GM21423 (cell line): ENCODE measurements around the gene PDZRN3.

Experiments used
- ATAC-seq: cut with Tn5 transposase; IDR thresholded peaks from one replicate; pipeline ENCODE4 v1.9.1; 2021; ENCODE audit warnings: mild to moderate bottlenecking, moderate library complexity; ENCODE audit not compliant: unreplicated experiment

The PDZRN3 gene

DNA sequence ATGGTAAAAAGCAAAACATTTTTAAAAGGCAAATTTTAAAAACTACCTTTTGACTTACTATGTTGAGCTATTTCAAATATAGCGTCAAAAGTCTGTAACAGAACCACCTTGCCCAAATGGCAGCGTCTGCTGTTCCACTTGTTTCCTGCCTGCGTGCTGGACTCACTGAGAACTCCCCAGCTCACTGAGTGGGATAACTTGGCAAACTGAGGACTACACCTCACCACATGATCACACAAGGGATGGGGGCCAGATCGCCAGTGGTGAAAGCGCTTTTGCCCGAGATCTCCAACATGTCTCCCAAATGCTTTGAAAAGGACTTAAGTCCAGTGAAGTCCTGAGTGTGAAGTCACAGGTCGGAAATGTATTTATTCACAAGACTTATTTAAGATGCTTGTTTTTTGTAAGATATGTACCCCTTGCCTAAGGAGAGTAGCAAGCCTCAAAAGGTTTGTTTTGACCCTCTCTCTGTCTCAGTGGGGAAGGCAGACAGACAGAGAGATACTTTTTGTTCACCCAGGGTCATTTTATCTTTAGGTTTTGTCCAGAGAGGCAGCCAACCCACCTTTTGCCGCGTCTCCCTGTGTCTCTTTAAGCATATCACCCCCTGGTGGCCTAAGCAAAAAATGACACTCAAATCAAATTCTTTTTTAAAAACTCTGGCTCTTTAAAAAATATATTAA lies 192.6 kb downstream of the PDZRN3 start:
- ATAC-seq: no peak

DNA sequence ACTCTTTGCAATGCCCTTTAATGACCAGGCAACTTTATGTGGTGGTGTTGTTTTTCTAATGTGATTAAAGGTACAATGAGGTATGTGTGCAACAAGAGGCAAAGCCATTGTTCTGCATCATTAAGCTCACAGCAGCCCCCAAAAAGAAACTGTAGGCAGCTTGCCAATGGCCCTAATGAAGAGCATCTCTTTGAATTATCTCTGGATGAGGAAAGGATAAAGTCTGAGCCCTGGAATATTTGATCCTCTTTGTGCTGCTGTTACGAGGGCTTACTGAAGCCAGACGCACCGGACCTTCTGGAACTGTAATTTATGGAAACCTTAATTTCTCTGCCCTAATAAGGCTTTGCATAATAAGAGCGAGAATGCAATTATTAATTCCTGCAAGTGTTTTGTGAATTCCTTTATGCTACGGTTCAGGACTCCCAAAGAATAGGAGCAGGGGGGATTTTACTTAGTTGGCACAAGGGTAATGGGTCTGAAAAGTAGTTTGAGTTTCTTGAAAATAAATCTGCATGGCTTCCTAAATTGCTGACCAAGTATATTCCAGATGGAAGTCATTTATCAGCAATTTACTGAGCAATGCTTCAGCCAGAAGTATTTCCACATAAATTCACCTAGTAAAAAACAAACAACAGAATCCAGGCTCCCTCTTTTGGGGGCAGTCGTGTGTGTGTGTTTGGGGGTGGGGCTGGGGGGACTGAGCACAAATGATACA lies 193.4 kb downstream of the PDZRN3 start:
- ATAC-seq: no peak

DNA sequence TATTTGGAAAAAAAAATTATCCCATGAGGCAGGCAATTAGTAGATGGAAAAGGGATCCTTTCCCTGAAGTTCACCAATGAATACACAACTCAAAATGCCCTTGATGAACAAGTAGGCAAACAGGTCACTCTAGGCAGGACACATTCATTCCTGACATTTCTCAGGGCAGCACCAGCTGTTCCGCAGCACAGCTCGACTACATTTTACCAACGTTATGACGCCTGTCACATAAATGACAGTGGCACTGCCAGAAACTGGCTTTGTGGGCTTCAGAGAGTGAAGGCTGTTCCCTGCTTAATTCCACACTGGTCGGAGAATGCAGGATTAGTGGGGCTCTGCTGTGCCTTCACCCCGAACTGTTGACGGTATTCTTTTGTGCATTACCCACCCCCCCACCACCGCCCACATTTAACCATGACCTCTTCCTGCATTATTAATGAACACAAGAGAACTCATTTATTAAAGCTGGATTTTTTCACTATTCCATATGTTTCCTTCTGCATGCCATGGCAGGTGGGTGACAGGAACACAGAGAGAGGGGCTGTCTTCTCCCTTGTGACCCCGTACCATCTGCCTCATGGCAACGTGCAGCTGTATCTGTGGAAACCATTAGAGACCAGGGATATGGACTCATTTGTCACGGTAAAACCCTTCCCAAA lies 197.6 kb downstream of the PDZRN3 start:
- no peak for ATAC-seq

DNA sequence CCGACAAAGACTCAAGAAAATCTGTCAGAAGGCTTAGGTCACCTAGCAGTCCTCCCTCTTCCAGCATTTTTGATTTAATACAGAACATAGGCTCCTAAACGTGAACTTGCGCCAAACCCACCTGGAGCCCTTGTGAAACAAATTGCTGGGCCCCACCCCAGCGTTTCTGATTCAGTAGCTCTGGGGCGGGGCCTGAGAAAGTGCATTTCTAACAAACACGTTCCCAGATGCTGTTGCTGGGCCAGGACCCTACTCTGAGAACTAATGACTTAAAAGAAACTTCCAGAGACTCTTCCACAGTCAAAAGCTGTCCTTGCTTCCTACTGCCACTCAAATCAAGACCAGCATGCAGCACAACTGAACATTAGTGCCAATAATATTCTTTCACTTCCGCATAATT lies 198.1 kb downstream of the PDZRN3 start:
- ATAC-seq: no peak

DNA sequence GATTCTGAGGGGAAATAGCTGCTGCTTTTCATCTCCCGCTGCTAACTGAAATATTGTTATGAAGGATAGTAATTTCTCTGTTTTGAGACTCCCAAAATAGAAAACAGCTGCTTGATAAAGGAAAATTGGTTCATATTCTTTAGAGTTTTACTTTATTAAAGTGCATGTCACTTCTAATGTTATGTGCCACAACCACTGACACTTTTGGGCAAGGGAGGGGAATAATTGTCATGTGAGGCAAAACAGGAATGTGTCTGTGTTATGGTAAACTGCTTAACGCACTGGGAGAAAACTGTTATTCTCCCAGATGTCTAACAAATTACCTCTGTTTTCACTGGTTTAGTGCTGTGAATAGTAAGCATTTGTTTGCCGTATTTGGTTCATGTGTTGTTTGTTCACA lies 201.6 kb downstream of the PDZRN3 start:
- ATAC-seq: no peak

DNA sequence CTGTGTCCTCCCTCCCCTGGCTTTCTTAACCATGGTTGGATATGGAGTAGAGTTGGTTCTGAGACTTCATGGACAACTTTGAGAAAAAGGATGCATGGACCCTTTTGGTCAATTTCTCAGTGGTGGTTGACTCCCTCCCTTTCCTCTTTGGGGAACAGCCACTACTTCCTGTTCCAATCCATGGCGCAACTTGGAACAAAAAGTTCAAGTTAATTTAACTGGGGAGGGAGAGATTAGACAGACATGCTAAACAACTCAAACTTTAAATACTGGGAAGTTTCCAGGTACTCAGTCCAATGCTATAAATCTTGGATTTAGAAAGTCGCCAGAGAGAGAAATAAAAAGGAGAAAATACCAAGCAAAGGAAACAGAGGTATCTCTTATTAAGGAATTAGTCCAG lies 202.2 kb downstream of the PDZRN3 start:
- ATAC-seq: no peak

DNA sequence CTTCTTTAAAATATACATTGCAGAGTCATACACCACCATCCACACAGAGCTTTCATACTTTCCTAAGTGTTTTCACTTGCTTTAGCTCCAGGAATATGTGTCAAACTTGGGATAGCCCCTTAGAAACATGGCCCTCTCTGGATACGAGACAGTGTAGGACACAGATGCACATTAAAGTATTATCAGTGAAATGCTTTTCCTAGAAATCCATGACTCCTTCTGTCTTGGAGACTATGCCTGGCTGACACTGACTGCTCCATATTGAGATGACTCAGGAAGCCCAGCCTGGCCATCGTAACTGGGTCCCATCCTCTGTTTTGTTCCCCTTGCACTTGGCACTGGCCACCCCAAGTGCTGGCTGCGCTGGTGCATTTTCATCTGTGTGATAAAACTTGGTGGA lies 204.8 kb downstream of the PDZRN3 start:
- ATAC-seq: no peak

DNA sequence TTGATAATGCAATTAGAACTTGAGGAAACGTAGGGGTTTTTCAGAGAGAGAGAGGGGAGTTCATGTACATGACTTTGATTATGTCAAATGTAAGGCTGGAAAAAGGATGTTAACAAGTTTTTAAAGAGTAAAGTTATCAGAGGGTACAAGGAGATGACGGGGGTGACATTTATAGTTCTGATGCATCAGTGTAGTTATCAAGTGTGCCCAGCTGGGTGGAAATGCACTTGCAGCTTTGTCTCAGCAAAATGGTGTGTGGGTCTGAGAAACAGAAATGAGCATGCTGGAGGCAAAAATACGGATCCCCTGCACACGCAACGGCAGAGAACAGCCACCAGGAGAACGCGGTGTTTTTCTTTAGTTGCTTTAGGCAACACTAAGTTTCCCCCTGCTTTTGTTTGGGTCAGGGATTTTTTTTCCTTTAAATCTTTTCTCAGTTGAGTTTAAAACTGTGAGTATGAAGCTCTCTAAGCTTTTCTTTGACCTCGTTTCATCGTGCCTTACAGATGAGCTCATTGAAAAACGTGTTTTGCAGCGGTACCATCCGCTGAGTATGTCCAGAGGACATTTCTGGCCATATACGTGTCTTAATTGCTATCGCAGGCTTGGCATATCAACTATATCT lies 205.4 kb downstream of the PDZRN3 start:
- no peak for ATAC-seq

DNA sequence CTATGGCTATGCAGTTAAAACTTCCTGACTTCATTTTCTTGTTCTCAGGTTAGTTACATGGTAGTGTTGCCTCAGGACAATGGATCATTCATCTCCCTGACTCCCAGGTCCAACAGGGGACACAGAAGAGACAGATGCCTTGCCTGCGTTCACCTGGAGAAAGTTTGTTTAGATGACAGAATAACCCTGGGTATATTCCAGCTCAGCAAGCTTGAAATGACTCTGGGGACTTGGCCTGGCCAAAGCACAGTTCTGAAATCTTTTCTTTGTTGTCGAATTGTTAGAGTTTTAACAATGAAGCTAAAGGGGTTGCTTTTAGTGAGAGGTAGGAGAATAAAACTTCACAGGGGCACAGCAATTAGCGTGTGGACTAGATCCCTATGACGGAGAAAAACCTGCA lies 206.1 kb downstream of the PDZRN3 start:
- ATAC-seq: no peak

DNA sequence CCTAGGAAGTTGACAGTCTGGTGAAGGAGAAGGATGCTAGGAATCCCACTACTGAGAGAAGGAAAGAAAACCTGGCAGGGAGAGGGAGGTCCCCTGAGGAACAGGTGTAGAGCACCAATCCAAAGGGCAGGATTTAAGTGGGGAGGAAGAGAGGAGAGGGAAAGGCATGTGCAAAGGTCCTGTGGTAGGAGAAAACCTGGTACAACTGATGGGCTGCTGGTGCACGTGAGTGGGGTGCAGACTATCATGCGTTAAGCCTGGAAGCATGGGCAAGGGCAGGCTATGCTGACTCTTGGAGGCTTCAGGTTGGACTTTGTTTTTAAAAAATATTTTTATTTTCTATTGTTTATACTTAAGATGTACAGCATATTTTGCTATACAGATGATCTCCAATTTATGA lies 209.6 kb downstream of the PDZRN3 start:
- no peak for ATAC-seq

DNA sequence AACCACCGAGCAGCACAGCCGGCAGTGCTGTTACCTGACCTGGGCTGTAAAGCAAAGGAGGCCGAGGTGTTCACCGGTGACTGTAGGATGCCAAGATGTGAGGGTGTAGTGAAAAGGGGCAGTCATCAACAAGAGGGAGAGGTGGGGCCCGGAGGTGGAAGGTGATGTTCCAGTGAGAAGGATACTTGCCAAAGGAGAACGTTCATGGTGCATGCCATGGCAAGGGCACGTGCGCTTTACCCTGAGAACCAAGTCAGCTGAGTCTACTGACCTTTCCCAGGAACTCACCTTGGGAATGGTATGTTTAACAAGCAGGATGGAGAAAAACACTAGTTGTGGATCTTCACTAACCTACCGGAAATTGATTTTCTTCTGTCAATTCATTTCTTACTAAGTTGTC lies 211.1 kb downstream of the PDZRN3 start:
- no peak for ATAC-seq

DNA sequence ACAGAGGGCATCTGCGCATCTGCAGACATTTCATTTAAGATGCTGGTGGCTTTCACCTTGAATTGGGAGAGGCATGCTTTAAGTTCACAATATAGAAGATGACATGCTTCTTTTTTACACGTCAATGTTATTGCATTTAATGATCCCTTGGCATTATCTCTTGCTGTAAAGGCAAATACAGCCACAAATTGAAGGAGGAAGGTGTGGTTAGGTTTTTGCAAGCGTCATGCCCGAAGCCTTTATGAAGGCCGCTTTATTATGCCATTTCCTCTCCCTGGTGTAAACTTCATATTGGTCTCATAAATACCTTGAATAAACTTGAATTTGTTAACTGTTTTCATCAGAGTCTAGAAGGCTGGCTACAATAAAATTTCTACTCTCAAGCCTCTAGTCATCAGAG lies 212.7 kb downstream of the PDZRN3 start:
- ATAC-seq: no peak

DNA sequence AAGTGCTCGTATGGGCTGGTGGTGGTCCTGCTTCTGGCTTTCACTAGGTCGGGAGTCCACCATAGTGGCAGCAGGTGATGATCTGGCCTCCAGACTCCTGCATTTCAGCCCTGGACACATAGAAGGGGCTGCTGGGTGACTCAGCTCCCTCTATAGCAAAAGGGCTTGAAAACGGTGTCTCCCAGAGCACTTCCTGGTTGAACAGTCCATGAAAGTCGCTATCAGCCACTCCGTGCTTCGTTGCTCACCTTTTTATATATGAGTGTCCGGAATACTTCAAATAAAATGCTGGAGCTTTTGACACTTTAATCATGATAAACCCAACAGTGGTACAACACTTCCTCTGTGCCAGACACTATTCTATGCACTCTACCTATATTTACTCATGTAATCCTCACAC lies 213.2 kb downstream of the PDZRN3 start:
- no peak for ATAC-seq

DNA sequence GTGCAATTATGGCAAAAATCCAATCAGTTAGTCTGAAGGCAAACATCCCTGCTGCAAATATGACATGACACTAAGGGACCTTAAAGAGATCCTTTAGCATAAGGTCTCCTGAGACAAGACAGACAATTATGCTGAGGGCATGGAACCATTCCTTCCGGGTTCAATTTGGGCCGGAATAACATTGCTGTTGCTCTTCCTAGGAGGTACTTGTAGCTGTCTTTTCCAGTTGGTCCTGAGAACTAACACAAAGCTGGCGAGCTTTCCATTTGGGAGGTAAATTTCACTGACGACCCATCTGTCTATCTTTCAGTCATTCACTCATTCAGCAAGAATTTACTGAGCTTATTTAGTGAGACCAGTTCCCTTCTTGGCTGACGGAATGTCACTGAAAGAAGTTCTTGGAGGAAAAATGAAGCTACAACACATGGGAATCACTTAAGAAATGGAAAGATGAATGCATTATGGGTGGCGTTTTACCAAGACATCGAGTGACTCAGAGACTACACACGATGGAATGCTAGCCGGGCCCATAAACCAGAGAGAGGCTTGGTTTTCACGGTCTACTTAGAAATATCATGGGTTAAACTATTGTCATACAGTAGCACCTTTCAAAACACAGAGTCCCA lies 215.5 kb downstream of the PDZRN3 start:
- no peak for ATAC-seq

DNA sequence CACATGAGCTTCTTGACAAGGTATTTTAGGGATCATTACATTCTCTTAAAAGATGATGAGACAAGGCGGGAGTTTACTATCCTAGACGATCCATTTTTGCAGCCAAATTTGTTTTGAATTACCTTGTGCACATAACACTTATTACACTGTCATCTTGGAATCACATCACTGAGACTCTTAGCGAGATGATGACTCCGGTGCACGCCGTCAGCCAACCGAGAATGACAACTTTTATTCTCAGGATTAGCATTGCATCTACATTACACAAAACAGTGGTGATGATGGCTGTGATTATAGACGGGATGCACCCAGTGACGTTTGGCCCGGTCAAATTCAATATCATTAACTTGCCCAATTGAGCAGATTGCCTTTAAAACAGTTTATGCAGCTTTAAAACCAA lies 216.1 kb downstream of the PDZRN3 start:
- no peak for ATAC-seq

DNA sequence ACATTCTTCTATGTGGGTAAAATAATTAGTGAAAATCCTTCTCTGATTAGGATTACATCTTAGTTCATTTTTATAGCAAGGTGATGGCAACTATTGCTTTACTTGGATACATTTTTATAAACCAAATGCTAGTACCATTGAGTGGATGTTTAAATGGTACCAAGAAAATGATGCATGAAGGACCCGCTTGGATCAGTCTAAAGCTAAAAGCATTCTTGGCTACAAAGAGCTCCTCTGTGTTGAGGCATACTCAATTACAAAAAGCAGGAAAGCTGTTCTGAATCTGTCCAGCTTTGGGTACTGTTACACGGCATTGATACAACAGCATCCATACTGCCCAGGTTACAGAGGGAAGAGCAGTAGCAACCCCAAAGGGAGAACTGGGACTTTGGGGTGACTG lies 217.2 kb downstream of the PDZRN3 start:
- no peak for ATAC-seq

DNA sequence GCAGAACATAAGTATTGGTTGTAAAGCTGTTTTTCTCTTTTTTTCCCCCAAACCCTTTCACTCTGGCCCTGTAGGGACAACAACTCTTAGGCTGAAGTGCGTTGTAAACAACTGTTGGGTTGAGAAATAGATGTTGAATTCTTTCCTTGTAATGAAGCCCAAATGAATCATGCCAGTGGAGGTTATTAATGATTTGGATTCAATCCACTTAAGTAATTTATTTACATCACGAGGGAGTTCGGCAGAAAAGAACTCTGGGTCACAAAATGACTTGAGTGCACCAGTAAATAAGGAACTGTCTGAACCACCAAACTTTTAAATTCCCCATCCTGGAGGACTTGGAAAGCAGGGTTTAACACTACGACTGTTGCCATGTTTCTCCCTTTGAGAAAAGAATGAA lies 218.9 kb downstream of the PDZRN3 start:
- ATAC-seq: no peak

DNA sequence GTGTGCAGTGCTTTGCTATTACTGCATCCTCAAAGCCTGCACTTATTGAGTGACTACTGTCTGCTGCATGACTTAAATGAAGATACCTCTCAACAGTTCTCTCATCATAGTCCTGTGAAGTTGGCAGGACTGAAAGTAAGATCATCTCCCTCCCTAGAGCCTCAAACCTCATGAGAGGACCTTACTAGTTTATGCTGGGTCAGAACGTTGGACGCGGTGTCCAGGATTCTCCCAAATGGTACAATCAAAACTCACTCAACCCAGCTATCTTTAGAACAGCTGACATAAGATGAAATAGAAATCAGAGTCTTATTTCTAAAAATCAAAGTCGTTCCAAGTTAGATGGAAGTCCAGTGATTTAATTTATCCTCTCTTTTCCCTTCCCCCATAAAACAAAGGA lies 219.7 kb downstream of the PDZRN3 start:
- no peak for ATAC-seq

DNA sequence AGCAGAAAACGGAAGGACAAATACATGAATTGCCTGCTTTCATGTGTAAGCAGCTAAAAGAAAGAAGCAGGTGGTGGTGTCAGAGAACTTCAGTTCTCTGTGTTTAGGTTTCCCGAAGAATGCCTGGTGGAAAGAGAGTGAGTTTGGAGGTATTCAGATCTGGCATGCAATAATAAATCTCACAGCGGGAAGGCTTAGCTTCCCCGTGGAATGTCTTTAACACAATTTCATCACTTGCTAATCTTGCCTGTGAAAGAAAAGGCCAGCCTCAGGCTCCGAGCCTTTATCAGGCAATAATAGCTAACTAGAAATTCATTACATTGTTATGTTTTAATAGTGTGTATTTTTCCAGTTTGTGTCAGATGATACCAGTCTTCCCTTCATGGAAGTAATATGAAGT lies 220.3 kb downstream of the PDZRN3 start:
- ATAC-seq: no peak

DNA sequence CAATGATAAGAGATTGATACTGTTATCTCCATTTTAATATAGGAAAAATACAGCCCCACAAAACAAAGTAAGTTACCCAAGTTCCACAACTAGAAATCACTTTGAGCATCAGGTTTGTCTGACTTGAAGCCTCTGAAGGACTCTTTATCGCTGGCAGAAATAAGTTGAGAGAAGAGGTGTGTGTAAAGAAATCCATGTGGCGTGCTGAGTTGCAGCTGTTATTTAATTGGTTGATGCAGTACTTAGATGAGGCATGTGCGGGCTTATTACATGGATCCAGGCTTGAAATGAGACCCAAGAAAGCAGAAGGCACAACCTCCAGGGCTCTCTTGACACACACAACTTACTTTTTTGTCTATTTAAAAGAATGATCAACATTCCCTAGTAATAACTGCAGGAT lies 221.3 kb downstream of the PDZRN3 start:
- ATAC-seq: no peak

DNA sequence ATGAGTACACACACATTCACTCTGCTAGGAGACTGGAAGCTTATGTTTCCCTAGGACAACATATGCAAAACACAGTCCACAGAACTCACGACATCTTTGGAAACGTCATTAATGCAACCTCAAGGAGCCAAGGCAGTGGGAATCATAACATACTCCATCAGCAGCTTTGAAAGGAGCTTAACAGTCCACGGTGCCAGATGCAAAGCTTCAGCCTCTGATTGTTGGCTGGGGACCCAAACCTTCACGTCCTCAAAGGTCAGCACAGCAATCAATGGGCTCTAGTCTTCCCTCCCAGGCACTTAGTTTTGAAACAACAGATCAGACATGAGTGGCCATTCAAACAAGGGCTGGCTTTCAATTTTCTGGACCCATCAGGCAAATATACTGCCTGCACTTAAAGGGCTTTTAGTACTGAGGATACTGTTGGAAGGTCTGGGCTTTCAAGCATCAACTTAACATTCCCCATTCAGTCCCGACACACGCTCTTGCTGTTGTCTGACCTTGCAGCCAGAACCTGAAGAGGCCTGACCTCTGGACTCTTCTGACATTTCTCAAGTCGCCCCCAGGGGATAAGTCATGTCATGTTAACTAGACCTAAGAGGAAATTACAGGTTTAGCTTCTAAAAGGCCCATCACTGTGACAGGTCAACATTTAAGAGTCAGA lies 223.0 kb downstream of the PDZRN3 start:
- no peak for ATAC-seq
